HCT116 (cell line): ENCODE measurements around the gene LYRM4.

Experiments
- CEBPB ChIP-seq: IDR thresholded peaks from 2 replicates; pipeline ENCODE4 v1.6.1; 2012; ENCODE audit warnings: low read depth
- EZH2 ChIP-seq: fragments of 200-600 bp; sonication (generic); IDR thresholded peaks from 2 replicates; pipeline ENCODE4 v1.6.1; 2017; ENCODE audit warnings: antibody characterized with exemption, mixed run types
- POLR2A ChIP-seq: IDR thresholded peaks from 2 replicates; pipeline ENCODE4 v1.7.0; 2011; ENCODE audit warnings: borderline replicate concordance; ENCODE audit not compliant: insufficient read depth, insufficient read length; ENCODE audit errors: extremely low read depth
- POLR2AphosphoS5 ChIP-seq: IDR thresholded peaks from 2 replicates; pipeline ENCODE4 v1.6.1; 2011; ENCODE audit warnings: mild to moderate bottlenecking, low read depth, low read length, moderate library complexity
- SP1 ChIP-seq: IDR thresholded peaks from 2 replicates; pipeline ENCODE4 v1.6.1; 2012; ENCODE audit warnings: low read depth
- TF ChIP-seq, protein P1 (sequence below): IDR thresholded peaks from 2 replicates; pipeline ENCODE4 v1.6.1; 2012
- TF ChIP-seq, protein P2 (sequence below), 3 experiments: fragments of 200-600 bp in 1 of 3; sonication (generic) in 1 of 3; IDR thresholded peaks in 2 of 3; conservative IDR thresholded peaks in 1 of 3; 2 replicates each; pipeline ENCODE4 v1.5.1; 2012 to 2017; ENCODE audit warnings: low read depth in 2 of 3, low read length in 2 of 3, antibody characterized with exemption in 1 of 3, borderline replicate concordance in 1 of 3, control low read depth in 1 of 3, mild to moderate bottlenecking in 1 of 3, mixed read lengths in 1 of 3, mixed run types in 1 of 3, moderate library complexity in 1 of 3; ENCODE audit not compliant: insufficient read depth in 1 of 3
- TF ChIP-seq, protein P3 (sequence below): IDR thresholded peaks from 2 replicates; pipeline ENCODE4 v1.6.1; 2012

GRCh38 chr6:5260661-5261544 is at the start of gene LYRM4, which contains the start of gene FARS2:
- TF ChIP-seq, protein P1, sequence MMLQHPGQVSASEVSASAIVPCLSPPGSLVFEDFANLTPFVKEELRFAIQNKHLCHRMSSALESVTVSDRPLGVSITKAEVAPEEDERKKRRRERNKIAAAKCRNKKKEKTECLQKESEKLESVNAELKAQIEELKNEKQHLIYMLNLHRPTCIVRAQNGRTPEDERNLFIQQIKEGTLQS: no peak
- TF ChIP-seq, protein P2, sequence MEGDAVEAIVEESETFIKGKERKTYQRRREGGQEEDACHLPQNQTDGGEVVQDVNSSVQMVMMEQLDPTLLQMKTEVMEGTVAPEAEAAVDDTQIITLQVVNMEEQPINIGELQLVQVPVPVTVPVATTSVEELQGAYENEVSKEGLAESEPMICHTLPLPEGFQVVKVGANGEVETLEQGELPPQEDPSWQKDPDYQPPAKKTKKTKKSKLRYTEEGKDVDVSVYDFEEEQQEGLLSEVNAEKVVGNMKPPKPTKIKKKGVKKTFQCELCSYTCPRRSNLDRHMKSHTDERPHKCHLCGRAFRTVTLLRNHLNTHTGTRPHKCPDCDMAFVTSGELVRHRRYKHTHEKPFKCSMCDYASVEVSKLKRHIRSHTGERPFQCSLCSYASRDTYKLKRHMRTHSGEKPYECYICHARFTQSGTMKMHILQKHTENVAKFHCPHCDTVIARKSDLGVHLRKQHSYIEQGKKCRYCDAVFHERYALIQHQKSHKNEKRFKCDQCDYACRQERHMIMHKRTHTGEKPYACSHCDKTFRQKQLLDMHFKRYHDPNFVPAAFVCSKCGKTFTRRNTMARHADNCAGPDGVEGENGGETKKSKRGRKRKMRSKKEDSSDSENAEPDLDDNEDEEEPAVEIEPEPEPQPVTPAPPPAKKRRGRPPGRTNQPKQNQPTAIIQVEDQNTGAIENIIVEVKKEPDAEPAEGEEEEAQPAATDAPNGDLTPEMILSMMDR (IDR thresholded peaks at IDR 0.05 in 2 of 3, conservative IDR thresholded peaks at IDR 0.05 in 1 of 3; ENCODE audit: borderline replicate concordance in 1 of 3, insufficient read depth in 1 of 3, low read depth in 2 of 3, low read length in 2 of 3): peak in 1 of 3 experiments; percentile 22; a peak in 2 of 6 replicates
- TF ChIP-seq EZH2 (no peak), CEBPB (no peak), POLR2A (no peak), SP1 (peak; percentile 68), POLR2AphosphoS5 (peak; percentile 39; the same call in 1 of the 2 replicates)
- TF ChIP-seq, protein P3, sequence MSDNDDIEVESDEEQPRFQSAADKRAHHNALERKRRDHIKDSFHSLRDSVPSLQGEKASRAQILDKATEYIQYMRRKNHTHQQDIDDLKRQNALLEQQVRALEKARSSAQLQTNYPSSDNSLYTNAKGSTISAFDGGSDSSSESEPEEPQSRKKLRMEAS: no peak; the same call in none of the 2 replicates
